RWPE2 (cell line): ENCODE data around the gene NTRK1.

Source experiments
- ATAC-seq: fragments of 200-7000 bp; cut with Tn5 transposase; 3 replicates; pipeline ENCODE4 v1.9.1; 2021; ENCODE audit warnings: low read depth
- DNase-seq: peaks from one replicate; pipeline ENCODE4 v3.0.0-alpha.2; 2020; ENCODE audit warnings: low spot score
- H3K27ac ChIP-seq: fragments of 450-650 bp; 2 replicates; pipeline ENCODE4 v1.5.1; 2017; ENCODE audit warnings: mild to moderate bottlenecking; ENCODE audit not compliant: poor library complexity, severe bottlenecking
- H3K27me3 ChIP-seq: fragments of 250-450 bp; sonication (Bioruptor Pico); 2 replicates; pipeline ENCODE4 v1.5.1; 2021; ENCODE audit warnings: mild to moderate bottlenecking, moderate library complexity; ENCODE audit not compliant: insufficient read depth, poor library complexity, severe bottlenecking
- H3K36me3 ChIP-seq: fragments of 250-450 bp; sonication (Bioruptor Pico); 2 replicates; pipeline ENCODE4 v1.5.1; 2020; ENCODE audit warnings: low read depth, mild to moderate bottlenecking, moderate library complexity
- H3K4me1 ChIP-seq: fragments of 250-450 bp; sonication (Bioruptor Pico); 2 replicates; pipeline ENCODE4 v1.5.1; 2021; ENCODE audit warnings: mild to moderate bottlenecking, moderate library complexity; ENCODE audit not compliant: insufficient read depth, poor library complexity, severe bottlenecking
- H3K4me3 ChIP-seq: fragments of 250-450 bp; sonication (Bioruptor Pico); 2 replicates; pipeline ENCODE4 v1.5.1; 2021; ENCODE audit warnings: mild to moderate bottlenecking, moderate library complexity; ENCODE audit not compliant: severe bottlenecking
- H3K9me3 ChIP-seq: fragments of 250-450 bp; sonication (Bioruptor Pico); 2 replicates; pipeline ENCODE4 v1.5.1; 2021; ENCODE audit warnings: mild to moderate bottlenecking, moderate library complexity; ENCODE audit not compliant: severe bottlenecking
- TF ChIP-seq, protein P1 (sequence below): fragments of 450-650 bp; IDR thresholded peaks from one replicate; pipeline ENCODE4 v1.5.1; 2017; ENCODE audit warnings: mild to moderate bottlenecking, moderate library complexity; ENCODE audit not compliant: poor library complexity, severe bottlenecking

NTRK1 gene

DNA sequence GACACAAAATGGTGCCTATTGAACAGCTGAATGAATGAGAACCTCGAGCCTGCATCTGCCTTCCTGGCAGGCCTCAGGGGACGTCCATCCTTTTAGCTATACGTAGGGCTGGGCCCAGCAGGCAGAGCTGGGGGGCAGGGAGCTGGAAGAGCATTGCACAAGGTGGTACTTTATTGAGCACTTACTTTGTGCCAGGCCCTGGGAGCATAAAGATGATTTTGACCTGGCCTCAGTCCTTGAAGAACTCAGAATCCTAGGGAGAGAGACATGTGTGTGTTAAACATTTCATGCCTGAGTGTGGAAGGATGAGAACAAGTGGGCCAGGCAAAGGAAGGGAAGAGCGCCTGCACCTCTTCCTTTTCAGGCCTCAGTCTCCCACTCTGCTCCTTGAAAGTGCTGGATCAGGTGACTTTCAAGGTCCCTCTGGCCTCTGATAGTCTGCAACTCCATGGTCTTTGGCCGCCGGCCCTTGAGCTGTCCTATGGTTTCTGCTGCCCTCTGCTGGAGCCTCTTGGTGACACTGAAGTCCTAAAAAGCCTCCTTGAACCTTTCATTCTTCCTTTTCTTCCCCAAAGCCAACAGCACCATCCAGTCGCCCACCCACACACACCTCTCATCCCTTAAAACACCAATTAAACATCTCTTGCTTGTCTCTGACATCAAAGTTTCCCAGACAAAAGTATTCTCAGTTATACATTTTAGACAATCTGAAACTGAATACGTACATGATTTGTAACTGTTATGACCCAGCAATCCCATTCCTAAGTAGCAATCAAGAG, 29.3 kb downstream of the NTRK1 start:
- H3K4me3 ChIP-seq = no peak overlapping the region
- DNase-seq = no peak
- no peaks in the 10 kb centered on the region for H3K36me3 ChIP-seq
- H3K27ac ChIP-seq = no peak overlapping the region
- no peaks in the 10 kb centered on the region for H3K27me3 ChIP-seq
- no peaks in the 10 kb centered on the region for H3K4me1 ChIP-seq
- TF ChIP-seq, protein P1, sequence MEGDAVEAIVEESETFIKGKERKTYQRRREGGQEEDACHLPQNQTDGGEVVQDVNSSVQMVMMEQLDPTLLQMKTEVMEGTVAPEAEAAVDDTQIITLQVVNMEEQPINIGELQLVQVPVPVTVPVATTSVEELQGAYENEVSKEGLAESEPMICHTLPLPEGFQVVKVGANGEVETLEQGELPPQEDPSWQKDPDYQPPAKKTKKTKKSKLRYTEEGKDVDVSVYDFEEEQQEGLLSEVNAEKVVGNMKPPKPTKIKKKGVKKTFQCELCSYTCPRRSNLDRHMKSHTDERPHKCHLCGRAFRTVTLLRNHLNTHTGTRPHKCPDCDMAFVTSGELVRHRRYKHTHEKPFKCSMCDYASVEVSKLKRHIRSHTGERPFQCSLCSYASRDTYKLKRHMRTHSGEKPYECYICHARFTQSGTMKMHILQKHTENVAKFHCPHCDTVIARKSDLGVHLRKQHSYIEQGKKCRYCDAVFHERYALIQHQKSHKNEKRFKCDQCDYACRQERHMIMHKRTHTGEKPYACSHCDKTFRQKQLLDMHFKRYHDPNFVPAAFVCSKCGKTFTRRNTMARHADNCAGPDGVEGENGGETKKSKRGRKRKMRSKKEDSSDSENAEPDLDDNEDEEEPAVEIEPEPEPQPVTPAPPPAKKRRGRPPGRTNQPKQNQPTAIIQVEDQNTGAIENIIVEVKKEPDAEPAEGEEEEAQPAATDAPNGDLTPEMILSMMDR = peak; percentile 95
- 0 out of 3 replicates have a peak, but pooled peaks have one; percentile 27 for ATAC-seq
- no peaks in the 10 kb centered on the region for H3K9me3 ChIP-seq

DNA sequence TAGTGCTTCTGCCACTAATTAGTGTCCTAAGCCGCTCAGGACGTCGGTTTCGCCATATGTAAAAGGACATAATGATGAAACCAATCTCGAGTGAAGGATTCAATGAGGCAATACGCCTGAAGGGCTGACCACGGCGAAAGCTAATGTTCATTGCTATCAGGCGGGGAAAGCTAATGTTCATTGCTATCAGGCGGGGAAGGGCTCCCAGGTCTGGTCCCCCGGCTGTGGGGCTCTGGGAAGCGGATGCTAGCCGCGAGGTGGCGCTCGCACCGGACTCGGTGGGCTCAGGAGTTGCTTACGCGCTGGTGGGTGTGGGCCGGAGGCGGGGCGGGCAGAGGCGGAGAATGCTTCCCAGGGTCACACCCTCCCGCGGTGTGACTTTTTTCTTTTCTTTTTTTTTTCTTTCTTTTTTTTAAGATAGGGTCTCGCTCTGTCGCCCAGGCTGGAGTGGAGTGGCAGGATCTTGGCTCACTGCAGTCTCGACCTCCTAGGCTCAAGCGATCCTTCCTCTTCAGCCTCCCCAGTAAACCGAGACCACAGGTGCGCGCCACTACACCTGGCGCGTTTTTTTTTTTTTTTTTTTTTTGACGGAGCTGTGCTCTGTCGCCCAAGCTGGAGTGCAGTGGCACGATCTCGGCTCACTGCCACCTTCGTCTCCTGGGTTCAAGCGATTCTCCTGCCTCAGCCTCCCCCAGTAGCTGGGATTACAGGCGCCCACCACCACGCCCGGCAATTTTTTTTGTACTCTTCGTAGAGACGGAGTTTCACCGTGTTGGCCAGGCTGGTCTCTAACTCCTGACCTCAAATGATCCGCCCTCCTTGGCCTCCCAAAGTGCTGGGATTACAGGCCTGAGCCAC, 31.8 kb downstream of the NTRK1 start:
- Histone ChIP-seq H3K27me3 (no peaks in the 10 kb centered on the region), H3K36me3 (no peaks in the 10 kb centered on the region), H3K9me3 (no peaks in the 10 kb centered on the region), H3K4me3 (no peak overlapping the region), H3K4me1 (peaks cover 21% of the 10 kb centered on the region), H3K27ac (no peak overlapping the region)
- TF ChIP-seq, protein P1 = peak; percentile 91
- ATAC-seq = peak; percentile 72
- DNase-seq = peak; percentile 90

DNA sequence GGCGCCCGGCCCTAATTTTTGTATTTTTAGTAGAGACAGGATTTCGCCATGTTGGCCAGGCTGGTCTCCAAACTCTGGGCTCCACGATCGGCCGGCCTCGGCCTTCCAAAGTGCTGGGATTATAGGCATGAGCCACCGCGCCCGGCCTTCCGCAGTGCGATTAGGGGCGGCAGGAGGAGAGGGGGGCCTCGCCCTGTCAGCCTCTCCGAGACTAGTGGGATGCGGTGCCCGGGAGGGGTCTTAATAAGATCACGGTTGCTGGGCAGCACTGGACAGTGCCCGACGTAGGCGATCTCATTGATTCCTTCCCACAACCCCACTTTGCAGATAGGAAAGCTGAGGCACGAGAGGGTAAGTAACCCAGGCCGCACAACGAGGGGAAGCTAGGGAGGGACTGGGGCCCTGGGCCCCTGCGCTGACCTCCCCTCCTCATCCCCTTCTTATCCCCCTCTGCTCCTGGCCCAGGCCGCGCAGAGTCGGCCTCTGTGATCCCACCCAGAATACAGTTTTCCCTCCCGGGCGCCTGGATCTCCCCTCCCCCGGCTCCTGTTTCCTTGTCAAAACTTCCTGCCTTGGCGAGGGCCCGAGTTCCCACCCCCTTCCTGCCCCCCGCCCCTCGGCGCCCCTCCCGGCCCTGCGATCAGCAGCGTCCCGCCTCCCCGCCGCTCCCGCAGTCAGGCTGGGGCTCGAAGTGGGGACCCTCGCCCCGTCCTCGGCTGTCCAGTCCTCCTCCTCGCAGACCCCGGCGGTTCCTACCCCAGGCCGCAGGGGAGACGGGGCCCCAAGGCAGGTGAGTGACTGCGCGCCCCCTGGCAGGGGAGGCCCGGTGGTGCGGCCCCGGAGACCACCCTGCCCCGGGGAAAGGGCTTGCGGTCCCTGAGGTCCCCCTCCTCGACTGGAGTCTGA, 32.6 kb downstream of the NTRK1 start, which contains the start of gene PEAR1:
Gene PEAR1, plus strand, starts transcription at position 671 of the 906 bp plus-strand sequence. CDS start 10,209 bp downstream, outside the sequence.
- ATAC-seq (no peak), DNase-seq (no peak)
- no peaks in the 10 kb centered on the region for H3K27me3 ChIP-seq
- H3K4me3 ChIP-seq = no peak within 1 kb of the TSS
- H3K9me3 ChIP-seq = no peaks in the 10 kb centered on the region
- TF ChIP-seq, protein P1 = no peak
- H3K4me1 ChIP-seq = peaks cover 29% of the 10 kb centered on the region
- peak within 1 kb of the TSS; percentile 97 for H3K27ac ChIP-seq
- H3K36me3 ChIP-seq = no peaks in the 10 kb centered on the region

DNA sequence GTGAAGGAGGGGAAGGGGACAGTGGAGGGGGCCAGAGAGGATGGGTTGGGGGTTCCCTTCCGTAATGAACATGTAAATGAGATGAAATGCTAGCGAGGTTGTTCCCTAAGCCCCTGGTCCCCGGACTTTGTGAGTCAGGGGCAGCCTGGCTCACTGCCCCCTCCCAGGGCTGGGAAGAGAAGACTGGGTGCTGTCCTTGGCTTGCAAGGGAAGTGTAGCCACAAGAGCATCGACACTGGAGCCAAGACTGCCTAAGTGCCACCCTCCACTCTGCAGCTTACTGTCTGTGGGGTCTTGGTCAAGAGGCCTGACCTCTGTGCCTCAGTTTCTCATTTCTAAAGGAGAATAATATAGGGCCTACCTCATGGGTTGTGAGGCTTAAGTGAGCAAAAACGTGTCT, 33.3 kb downstream of the NTRK1 start:
- no peaks in the 10 kb centered on the region for H3K27me3 ChIP-seq
- H3K9me3 ChIP-seq = no peaks in the 10 kb centered on the region
- TF ChIP-seq, protein P1 = no peak
- ATAC-seq (no peak), DNase-seq (no peak)
- peaks cover 35% of the 10 kb centered on the region for H3K4me1 ChIP-seq
- H3K36me3 ChIP-seq = no peaks in the 10 kb centered on the region
- no peak overlapping the region for H3K27ac ChIP-seq
- no peak overlapping the region for H3K4me3 ChIP-seq
